GM18505 (cell line): ENCODE measurements around the gene PPP2R3C.
"Not testable (repeated sequence)": the region's sequence is repeated elsewhere in the genome, so short reads cannot be mapped to it uniquely, and the experiment has no call there.

ENCODE experiments used
- ATAC-seq: cut with Tn5 transposase; IDR thresholded peaks from one replicate; pipeline ENCODE4 v1.9.1; 2021; ENCODE audit not compliant: unreplicated experiment
- POLR2A ChIP-seq: IDR thresholded peaks from 4 replicates; pipeline ENCODE4 v1.6.1; 2011; ENCODE audit warnings: borderline replicate concordance; ENCODE audit not compliant: insufficient read depth, insufficient read length; ENCODE audit errors: extremely low read depth

The PPP2R3C gene

GRCh38 chr14:35052637-35053036 is 69.2 kb downstream of the PPP2R3C start:
- TF ChIP-seq POLR2A = no peak
- no peak for ATAC-seq

- ATAC-seq = no peak
- no peak for TF ChIP-seq POLR2A
Measured at GRCh38 chr14:35051796-35052195, 70.0 kb downstream of the PPP2R3C start.

GRCh38 chr14:35050652-35051051 is 71.1 kb downstream of the PPP2R3C start:
- ATAC-seq = no peak
- no peak for TF ChIP-seq POLR2A

- no peak for ATAC-seq
- no peak for TF ChIP-seq POLR2A
Measured at GRCh38 chr14:35047976-35048513, 73.7 kb downstream of the PPP2R3C start.

- no peak for TF ChIP-seq POLR2A
- ATAC-seq = peak; percentile 11
Measured at GRCh38 chr14:35046751-35047536, 74.8 kb downstream of the PPP2R3C start.

GRCh38 chr14:35046048-35046750 is 75.6 kb downstream of the PPP2R3C start, which contains the start of gene FAM177A1:
TSS of gene FAM177A1 (plus strand) at chr14:35046272. CDS start at chr14:35046464, 192 bp downstream.
- ATAC-seq = peak; percentile 93
- TF ChIP-seq POLR2A = peak; percentile 90

- no peak for ATAC-seq
Measured at GRCh38 chr14:35045798-35046047, 76.1 kb downstream of the PPP2R3C start.

GRCh38 chr14:35044939-35045797 is 76.6 kb downstream of the PPP2R3C start:
- no peak for ATAC-seq
- no peak for TF ChIP-seq POLR2A

More at GRCh38 chr14:35045798-35046047, 76.1 kb downstream of the PPP2R3C start:
- no peak for TF ChIP-seq POLR2A

- no peak for TF ChIP-seq POLR2A
- ATAC-seq = no peak
Measured at GRCh38 chr14:35043046-35043445, 78.7 kb downstream of the PPP2R3C start.

- no peak for ATAC-seq
- TF ChIP-seq POLR2A = no peak
Measured at GRCh38 chr14:35042632-35043031, 79.2 kb downstream of the PPP2R3C start.

- ATAC-seq = not testable (repeated sequence)
Measured at GRCh38 chr14:35038312-35038711, 83.5 kb downstream of the PPP2R3C start.
